ENCODE measurements around the gene FAM83E.

GRCh38 chr19:48587387-48587786, 27.5 kb downstream of the FAM83E start:
- TF ChIP-seq, protein P1, sequence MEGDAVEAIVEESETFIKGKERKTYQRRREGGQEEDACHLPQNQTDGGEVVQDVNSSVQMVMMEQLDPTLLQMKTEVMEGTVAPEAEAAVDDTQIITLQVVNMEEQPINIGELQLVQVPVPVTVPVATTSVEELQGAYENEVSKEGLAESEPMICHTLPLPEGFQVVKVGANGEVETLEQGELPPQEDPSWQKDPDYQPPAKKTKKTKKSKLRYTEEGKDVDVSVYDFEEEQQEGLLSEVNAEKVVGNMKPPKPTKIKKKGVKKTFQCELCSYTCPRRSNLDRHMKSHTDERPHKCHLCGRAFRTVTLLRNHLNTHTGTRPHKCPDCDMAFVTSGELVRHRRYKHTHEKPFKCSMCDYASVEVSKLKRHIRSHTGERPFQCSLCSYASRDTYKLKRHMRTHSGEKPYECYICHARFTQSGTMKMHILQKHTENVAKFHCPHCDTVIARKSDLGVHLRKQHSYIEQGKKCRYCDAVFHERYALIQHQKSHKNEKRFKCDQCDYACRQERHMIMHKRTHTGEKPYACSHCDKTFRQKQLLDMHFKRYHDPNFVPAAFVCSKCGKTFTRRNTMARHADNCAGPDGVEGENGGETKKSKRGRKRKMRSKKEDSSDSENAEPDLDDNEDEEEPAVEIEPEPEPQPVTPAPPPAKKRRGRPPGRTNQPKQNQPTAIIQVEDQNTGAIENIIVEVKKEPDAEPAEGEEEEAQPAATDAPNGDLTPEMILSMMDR (IDR thresholded peaks at IDR 0.05) = no peak
- TF ChIP-seq E2F6 (IDR thresholded peaks at IDR 0.05; ENCODE audit: borderline replicate concordance, low read depth) = no peak
- no peak for TF ChIP-seq POLR2AphosphoS2 (conservative IDR thresholded peaks at IDR 0.05; ENCODE audit: low read length)
- TF ChIP-seq MYC (IDR thresholded peaks at IDR 0.05; ENCODE audit: borderline replicate concordance, low read length) = no peak
- TF ChIP-seq MAFK (IDR thresholded peaks at IDR 0.05; ENCODE audit: partially characterized antibody) = no peak
- TF ChIP-seq BHLHE40 (IDR thresholded peaks at IDR 0.05; ENCODE audit: low read depth, low read length) = no peak
- TF ChIP-seq REST (IDR thresholded peaks at IDR 0.05) = no peak
- TF ChIP-seq SREBF2 (IDR thresholded peaks at IDR 0.05) = no peak
- TF ChIP-seq EP300 (IDR thresholded peaks at IDR 0.05) = no peak
- TF ChIP-seq, protein P2, sequence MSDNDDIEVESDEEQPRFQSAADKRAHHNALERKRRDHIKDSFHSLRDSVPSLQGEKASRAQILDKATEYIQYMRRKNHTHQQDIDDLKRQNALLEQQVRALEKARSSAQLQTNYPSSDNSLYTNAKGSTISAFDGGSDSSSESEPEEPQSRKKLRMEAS (IDR thresholded peaks at IDR 0.05) = no peak
- no peak for TF ChIP-seq POLR2A (IDR thresholded peaks at IDR 0.05; ENCODE audit: low read length)
- no peak for TF ChIP-seq GATA3 (IDR thresholded peaks at IDR 0.05; ENCODE audit: borderline replicate concordance)
- no peak for TF ChIP-seq CHD2 (IDR thresholded peaks at IDR 0.05; ENCODE audit: low read length, partially characterized antibody)
